C4-2B (cell line): ENCODE results near the gene NCKAP5L.

Source experiments
- ZFX ChIP-seq: fragments of 450-650 bp; IDR thresholded peaks from 2 replicates; pipeline ENCODE4 v1.6.1; 2017
- TF ChIP-seq, protein P1 (sequence below): fragments of 450-650 bp; conservative IDR thresholded peaks from 2 replicates; pipeline ENCODE4 v1.5.1; 2017; ENCODE audit warnings: mild to moderate bottlenecking

- TF ChIP-seq, protein P1, sequence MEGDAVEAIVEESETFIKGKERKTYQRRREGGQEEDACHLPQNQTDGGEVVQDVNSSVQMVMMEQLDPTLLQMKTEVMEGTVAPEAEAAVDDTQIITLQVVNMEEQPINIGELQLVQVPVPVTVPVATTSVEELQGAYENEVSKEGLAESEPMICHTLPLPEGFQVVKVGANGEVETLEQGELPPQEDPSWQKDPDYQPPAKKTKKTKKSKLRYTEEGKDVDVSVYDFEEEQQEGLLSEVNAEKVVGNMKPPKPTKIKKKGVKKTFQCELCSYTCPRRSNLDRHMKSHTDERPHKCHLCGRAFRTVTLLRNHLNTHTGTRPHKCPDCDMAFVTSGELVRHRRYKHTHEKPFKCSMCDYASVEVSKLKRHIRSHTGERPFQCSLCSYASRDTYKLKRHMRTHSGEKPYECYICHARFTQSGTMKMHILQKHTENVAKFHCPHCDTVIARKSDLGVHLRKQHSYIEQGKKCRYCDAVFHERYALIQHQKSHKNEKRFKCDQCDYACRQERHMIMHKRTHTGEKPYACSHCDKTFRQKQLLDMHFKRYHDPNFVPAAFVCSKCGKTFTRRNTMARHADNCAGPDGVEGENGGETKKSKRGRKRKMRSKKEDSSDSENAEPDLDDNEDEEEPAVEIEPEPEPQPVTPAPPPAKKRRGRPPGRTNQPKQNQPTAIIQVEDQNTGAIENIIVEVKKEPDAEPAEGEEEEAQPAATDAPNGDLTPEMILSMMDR: no peak
- no peak for TF ChIP-seq ZFX
These were observed 64.1 kb downstream of the NCKAP5L start for GRCh38 chr12:49764126-49764525.
